Motor neuron (in vitro differentiated cells): ENCODE measurements around the gene UBE2V1. TPM values are rescaled to one million over a fixed set of nuclear protein-coding genes. Genes with fewer than 3 reads are reported as not detected.

ENCODE experiments used
- ATAC-seq, 8 experiments: fragments of 200-7000 bp; cut with Tn5 transposase; replicated peaks in 6 of 8; 2 replicates each; pipeline ENCODE4 v1.8.0; 2021; ENCODE audit warnings: mild to moderate bottlenecking in 8 of 8, moderate library complexity in 8 of 8
- H3K27ac ChIP-seq, 2 donors: fragments of 250-450 bp; sonication (Bioruptor Pico); 2 replicates each; pipeline ENCODE4 v1.9.0; 2021; ENCODE audit warnings: antibody characterized with exemption in 2 of 2, mild to moderate bottlenecking in 2 of 2, moderate library complexity in 1 of 2
- H3K4me1 ChIP-seq, 2 donors: fragments of 250-450 bp; sonication (Bioruptor Pico); replicated peaks in 1 of 2; 2 replicates each; pipeline ENCODE4 v1.6.1; 2021; ENCODE audit warnings: antibody characterized with exemption in 2 of 2, mild to moderate bottlenecking in 2 of 2, moderate library complexity in 1 of 2
- H3K4me3 ChIP-seq, 5 donors: fragments of 250-450 bp; sonication (Bioruptor Pico); 2 replicates each; pipeline ENCODE4 v1.9.0; 2021; ENCODE audit warnings: antibody characterized with exemption in 5 of 5, mild to moderate bottlenecking in 5 of 5, moderate library complexity in 4 of 5
- WGBS, 10 experiments: fragments of 450-650 bp; shearing (Covaris generic); methylation state at CpG; one replicate each; pipeline ENCODE4 v1.0.0; 2022; 5-methylcytosine and 5-hydroxymethylcytosine counted together
- in situ Hi-C, 9 experiments: fragments of 400-800 bp; cut with MboI; loops; one replicate each; pipeline ENCODE4 v1.15.0; 2021; ENCODE audit warnings: low sequenced_read_pairs in 9 of 9, low pct_unique_long_range_greater_than_20kb in 2 of 9; ENCODE audit not compliant: unreplicated experiment in 9 of 9
- total RNA-seq, 8 experiments: library from RNA; unstranded; fragments of 300-600 nt; gene quantifications; 2 replicates each; pipeline versions ENCODE4 v1.2.3 to v1.2.4, GENCODE V29; 2022

UBE2V1 gene
- total RNA-seq, 8 experiments from 2014 or later = 55.7 to 158 (median 87.4) TPM

DNA sequence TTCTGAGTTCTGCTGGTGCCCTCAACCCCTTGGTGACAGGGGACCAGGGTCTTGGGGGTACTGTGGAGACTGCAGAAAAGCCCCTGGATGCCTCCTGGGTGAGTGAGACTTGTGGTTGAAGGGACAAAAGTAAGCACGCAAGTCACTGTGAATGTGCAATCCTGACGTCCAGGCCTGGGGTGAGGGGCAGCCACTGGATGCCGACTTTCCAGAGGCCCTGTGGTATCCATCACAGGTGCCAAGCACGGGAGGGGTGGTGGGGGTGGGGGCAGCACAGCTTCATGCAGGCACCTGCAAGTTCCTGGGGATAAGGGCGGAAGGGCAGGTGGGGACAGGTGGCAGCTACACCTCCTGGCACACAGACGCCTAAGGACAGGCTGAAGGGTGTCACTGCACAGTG, 20.1 kb upstream of the UBE2V1 start:
- H3K27ac ChIP-seq = peak overlapping the region in 1 of 2 donors; percentile 36
- ATAC-seq = no peak
- in situ Hi-C loops = no loop called here
- no peak overlapping the region for H3K4me3 ChIP-seq
- WGBS, 10 experiments = 67 to 80% methylated on average over 1 to 2 of the region's 6 CpGs; no CpG with 5 or more reads in 8 of the 10 experiments
- peaks cover 0 to 11% of the 10 kb centered on the region in 2 donors for H3K4me1 ChIP-seq

DNA sequence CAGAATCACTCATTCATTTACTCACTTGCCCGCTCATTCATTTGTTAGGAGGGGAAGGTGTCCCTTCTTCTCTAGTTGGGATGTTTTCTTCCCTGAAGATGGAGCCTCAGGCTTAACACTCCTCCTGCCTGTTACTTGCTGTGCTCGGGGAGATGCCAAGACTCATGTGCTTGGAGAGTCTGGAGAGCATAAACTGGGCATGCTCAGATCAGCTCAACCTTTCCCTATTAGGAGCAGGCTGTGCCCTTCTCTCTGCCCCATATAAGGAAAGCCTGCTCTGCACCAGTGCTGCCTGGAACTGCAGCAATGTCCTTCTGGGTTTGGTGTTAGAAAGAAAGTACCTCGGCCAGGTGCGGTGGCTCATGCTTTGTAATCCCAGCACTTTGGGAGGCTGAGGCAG, 18.0 kb upstream of the UBE2V1 start:
- Histone ChIP-seq H3K4me1 (peaks cover 0 to 11% of the 10 kb centered on the region in 2 donors), H3K27ac (no peak overlapping the region), H3K4me3 (no peak overlapping the region)
- WGBS, 10 experiments = 70 to 100% (median 93%) methylated on average over 2 to 3 of the region's 4 CpGs; no CpG with 5 or more reads in 4 of the 10 experiments
- no peak for ATAC-seq
- in situ Hi-C loops = no loop called here

DNA sequence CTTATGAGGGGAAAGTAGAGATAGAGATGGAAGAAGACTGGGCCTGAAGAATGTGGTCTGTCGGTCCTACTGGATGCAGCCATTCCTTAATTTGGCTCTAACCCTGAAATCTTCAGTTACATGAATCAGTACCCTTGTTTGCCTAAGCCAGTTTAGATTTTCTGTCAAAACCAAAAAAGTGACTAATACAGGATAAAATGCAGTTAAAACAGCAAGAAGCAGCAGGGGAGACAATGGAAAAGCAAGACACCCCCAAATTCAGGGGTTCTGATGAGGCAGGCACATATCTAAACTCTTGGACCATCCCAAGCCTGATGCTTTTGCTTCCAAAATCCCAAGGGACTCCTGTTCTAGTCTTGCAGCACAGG, 17.4 kb upstream of the UBE2V1 start:
- no peak for ATAC-seq
- no peak overlapping the region for H3K4me3 ChIP-seq
- H3K4me1 ChIP-seq = peaks cover 0 to 11% of the 10 kb centered on the region in 2 donors
- 29 to 100% (median 100%) methylated on average over 1 of the region's 1 CpG; no CpG with 5 or more reads in 5 of the 10 experiments for WGBS, 10 experiments
- no peak overlapping the region for H3K27ac ChIP-seq
- in situ Hi-C loops = no loop called here

DNA sequence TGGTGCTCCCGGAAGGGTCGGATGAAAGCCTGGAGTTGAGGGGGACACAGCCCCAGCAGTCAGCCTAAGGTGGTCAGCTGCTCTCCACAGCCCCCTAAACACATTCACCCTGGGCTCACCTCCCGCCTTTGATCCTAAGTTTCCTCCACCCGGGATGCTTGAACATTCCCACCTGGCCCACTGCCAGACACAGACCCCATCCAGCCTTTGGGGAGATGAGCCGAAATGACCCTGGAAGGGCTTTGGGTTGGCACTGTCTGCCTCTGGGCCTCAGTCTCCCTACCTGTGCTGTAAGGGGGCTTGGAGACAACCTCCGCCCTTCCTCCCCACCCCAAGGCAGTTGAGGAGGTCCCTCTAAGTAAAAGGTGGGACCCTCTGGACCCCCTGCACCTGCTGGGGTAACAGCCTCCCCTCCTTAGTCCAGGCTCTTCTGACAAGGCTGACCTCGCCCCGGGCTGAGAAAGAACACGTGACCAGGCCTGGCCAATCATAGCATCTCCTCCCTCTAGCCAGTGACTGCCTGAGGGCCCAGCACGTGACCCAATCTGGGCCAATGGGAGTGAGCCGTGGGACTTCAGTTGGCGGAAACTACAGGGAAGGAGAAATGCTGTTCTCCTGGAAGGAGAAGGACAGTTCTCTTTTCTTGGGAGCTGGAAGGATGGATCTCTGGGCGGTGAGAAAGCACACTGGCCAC, 16.9 kb upstream of the UBE2V1 start:
- Histone ChIP-seq H3K27ac (no peak overlapping the region), H3K4me3 (no peak overlapping the region), H3K4me1 (peaks cover 0 to 11% of the 10 kb centered on the region in 2 donors)
- in situ Hi-C loops = no loop called here
- peak; percentile 27 to 82 (median 51) for ATAC-seq
- WGBS, 10 experiments = 85 to 100% (median 93%) methylated on average over 1 to 5 of the region's 13 CpGs; no CpG with 5 or more reads in 5 of the 10 experiments

DNA sequence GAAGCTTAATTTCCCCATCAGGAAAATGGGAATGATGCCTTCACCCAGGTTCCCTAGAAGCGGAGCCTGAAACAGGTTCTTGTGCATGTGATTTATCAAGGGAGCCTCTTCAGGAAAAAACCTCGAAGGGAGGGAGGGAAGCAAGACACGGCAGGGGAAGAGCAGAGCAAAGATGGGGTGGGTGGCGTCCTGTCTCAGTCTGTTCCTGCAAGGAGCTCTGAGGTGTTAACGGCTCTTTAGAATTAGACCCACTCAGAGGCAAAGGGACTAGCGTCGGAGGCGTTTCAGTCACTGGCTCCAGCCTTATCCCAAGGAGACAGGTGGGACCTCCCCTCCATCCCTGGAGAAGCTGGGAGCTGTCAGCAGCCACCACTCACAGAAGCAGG, 15.6 kb upstream of the UBE2V1 start:
- Histone ChIP-seq H3K4me3 (no peak overlapping the region), H3K27ac (no peak overlapping the region), H3K4me1 (peaks cover 0 to 5% of the 10 kb centered on the region in 2 donors)
- ATAC-seq = no peak
- 55 to 100% (median 90%) methylated on average over 1 to 3 of the region's 8 CpGs; no CpG with 5 or more reads in 6 of the 10 experiments for WGBS, 10 experiments
- in situ Hi-C loops = no loop called here

DNA sequence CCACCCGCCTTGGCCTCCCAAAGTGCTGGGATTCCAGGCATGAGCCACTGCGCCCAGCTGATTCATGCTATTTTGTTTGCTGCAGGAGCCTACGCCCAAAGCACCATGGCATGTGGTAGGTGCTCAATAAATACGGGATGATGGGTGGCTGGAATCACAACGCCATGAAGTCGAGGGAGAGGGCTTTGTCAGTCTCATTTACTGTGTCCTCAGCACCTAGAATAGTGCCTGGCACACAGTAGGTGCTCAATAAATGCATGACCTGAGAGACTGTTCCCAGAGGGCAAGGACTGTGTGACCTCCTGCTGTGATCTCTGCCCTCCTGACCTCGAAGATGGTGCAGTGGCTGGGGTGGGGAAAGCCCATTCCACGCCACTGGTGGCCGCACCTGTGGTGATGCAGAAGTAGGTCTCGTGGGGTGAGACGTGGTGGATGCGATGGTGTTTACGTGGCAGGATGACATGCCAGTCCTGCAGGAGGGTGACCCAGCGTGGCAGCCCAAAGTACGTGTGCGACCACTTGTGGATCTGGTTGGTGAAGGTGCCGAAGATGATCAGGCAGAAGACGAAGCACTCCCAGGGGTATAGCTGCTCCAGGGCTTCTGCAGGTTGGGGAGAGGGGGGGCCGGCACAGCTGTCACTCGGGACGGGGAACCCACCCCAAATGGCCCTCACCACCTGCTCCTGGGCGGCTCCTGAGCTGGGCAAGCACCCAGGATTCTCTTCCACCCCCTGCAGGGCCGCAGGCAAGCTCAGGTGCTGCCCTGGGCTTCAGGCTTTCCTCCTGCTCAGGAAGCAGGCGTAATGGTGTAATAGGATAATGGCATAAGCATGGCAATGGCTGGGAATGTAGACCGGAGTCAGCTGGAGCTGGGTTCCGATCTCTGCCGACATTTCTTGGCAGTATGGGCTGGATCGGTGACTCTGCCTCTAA, 14.9 kb upstream of the UBE2V1 start:
- H3K4me3 ChIP-seq = no peak overlapping the region
- in situ Hi-C loops = no loop called here
- WGBS, 10 experiments = 80 to 100% (median 93%) methylated on average over 3 to 6 of the region's 28 CpGs; no CpG with 5 or more reads in 3 of the 10 experiments
- no peak for ATAC-seq
- H3K4me1 ChIP-seq = no peaks in the 10 kb centered on the region
- H3K27ac ChIP-seq = no peak overlapping the region

DNA sequence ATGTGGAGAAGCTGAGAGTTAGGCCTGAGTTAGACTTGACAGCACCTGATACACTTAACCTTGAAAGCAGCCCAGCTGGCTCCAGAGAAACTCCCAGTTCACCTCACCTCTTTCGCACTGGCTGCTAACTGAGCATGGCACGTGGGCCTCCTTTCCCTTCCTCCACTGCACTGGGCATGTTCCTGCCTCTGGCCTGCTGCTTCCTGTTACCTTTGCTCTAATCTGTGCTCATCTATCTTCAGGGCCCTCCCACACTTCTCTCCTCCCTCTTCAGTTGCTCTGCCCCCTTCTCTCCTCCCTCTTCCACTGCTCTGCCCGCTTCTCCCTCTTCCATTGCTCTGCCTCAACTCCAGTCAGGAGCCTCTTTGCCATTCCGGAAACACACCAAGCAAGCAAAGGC, 13.7 kb upstream of the UBE2V1 start:
- no peak overlapping the region for H3K27ac ChIP-seq
- ATAC-seq = no peak
- no peaks in the 10 kb centered on the region for H3K4me1 ChIP-seq
- no peak overlapping the region for H3K4me3 ChIP-seq
- WGBS, 10 experiments = 68 to 100% (median 80%) methylated on average over 1 to 3 of the region's 4 CpGs; no CpG with 5 or more reads in 3 of the 10 experiments
- in situ Hi-C loops = no loop called here

DNA sequence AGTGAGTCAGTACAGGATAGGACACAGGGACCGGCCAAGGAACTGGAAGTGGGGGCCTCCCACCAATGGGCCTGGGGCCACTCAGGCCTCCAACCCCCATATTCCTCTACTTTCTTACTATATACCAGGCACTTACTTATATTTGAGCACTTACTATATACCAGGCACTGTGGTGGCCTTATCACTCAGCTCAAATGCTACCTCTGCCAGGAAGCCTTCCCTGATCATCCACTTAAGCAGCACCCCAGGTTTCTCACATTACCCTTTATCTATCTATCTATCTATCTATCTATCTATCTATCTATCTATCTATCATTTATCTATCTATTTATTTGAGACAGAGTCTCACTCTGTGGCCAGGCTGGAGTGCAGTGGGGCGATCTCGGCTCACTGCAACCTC, 12.3 kb upstream of the UBE2V1 start:
- ATAC-seq = no peak
- no peaks in the 10 kb centered on the region for H3K4me1 ChIP-seq
- in situ Hi-C loops = no loop called here
- H3K4me3 ChIP-seq = no peak overlapping the region
- H3K27ac ChIP-seq = no peak overlapping the region
- 100% methylated on average over 2 of the region's 3 CpGs; no CpG with 5 or more reads in 7 of the 10 experiments for WGBS, 10 experiments

DNA sequence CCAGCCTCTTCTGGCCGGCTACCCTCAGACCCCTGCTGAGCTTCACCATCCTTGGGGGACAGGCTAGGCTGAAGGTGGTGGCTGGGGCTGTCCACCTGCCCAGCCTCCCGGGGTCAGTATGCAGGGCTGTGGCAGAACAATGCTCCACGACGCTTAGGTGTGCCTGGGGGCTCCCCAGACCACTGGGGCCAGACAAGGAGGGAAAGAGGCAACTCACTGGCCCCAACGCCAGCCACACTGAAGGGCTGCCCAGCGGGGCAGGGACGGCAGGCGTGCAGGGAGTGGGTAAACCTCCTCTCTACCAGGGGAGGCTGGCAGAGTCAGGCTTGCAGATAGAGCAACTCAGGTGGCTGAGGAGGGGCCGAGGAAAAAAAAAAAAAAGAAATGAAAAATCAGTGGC, 11.5 kb upstream of the UBE2V1 start:
- Histone ChIP-seq H3K4me3 (no peak overlapping the region), H3K4me1 (no peaks in the 10 kb centered on the region), H3K27ac (no peak overlapping the region)
- in situ Hi-C loops = no loop called here
- no peak for ATAC-seq
- 60 to 100% (median 92%) methylated on average over 1 to 8 of the region's 9 CpGs; no CpG with 5 or more reads in 4 of the 10 experiments for WGBS, 10 experiments

DNA sequence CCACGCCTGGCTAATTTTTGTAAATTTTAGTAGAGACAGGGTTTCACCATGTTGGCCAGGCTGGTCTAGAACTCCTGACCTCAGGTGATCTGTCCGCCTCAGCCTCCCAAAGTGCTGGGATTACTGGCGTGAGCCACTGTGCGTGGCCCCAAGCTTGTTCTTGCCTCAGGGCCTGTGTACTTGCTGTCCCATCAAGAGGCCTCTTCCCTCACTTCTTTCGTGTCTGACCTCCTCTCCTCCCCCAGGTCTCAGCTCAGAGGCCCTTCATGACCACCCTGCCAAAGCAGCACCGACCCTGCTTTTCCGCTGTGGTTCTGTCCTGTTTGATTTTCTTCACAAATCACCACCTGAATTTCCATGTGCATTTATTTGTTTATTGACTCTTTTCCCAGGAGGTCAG, 10.5 kb upstream of the UBE2V1 start:
- no peak overlapping the region for H3K27ac ChIP-seq
- in situ Hi-C loops = no loop called here
- 86 to 100% (median 98%) methylated on average over 2 to 6 of the region's 7 CpGs; no CpG with 5 or more reads in 4 of the 10 experiments for WGBS, 10 experiments
- H3K4me3 ChIP-seq = no peak overlapping the region
- no peaks in the 10 kb centered on the region for H3K4me1 ChIP-seq
- no peak for ATAC-seq

DNA sequence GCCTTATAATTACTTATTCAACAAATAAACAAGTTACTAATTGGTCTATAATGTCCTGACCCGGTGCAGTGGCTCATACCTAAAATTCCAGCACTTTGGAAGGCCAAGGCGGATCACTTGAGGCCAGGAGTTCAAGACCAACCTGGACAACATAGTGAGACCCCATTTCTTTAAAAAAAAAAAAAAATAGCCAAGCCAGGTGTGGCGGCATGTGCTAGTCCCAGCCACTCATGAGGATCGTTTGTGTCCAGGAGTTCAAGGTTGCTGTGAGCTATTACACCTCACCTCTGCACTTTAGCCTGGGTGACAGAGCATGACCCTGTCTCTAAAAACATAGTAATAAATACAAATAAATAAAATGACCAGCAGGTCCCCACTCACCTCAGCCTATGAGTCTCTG, 9.8 kb upstream of the UBE2V1 start:
- in situ Hi-C loops = no loop called here
- no peak for ATAC-seq
- Histone ChIP-seq H3K27ac (no peak overlapping the region), H3K4me1 (no peaks in the 10 kb centered on the region), H3K4me3 (no peak overlapping the region)
- WGBS, 10 experiments = 75 to 100% (median 98%) methylated on average over 1 to 4 of the region's 4 CpGs

DNA sequence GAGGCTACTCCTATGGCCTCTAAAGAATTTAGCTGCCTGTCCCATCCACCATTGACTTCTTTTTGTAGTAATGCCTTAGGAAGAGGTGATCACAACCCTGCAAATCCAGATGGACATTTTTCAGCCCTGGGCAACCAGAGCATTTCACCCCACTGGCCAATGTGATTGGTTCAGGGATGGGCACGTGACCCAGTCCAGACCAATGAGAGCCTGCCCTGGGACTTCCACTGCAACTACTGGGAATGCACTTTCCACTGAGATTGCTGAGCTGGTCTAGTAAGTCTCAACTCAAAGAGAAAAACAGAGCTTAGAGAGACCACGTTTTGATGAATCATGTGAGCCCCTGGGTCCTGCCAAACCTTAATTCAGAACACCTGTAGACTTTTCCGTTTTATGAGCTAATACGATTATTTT, 8.9 kb upstream of the UBE2V1 start:
- ATAC-seq = peak in 3 of 8 experiments; percentile 27 to 29 (median 28)
- WGBS, 10 experiments = 0 to 94% (median 80%) methylated on average over 1 to 4 of the region's 4 CpGs; no CpG with 5 or more reads in 1 of the 10 experiments
- Histone ChIP-seq H3K4me3 (no peak overlapping the region), H3K27ac (no peak overlapping the region), H3K4me1 (no peaks in the 10 kb centered on the region)
- in situ Hi-C loops = no loop called here

DNA sequence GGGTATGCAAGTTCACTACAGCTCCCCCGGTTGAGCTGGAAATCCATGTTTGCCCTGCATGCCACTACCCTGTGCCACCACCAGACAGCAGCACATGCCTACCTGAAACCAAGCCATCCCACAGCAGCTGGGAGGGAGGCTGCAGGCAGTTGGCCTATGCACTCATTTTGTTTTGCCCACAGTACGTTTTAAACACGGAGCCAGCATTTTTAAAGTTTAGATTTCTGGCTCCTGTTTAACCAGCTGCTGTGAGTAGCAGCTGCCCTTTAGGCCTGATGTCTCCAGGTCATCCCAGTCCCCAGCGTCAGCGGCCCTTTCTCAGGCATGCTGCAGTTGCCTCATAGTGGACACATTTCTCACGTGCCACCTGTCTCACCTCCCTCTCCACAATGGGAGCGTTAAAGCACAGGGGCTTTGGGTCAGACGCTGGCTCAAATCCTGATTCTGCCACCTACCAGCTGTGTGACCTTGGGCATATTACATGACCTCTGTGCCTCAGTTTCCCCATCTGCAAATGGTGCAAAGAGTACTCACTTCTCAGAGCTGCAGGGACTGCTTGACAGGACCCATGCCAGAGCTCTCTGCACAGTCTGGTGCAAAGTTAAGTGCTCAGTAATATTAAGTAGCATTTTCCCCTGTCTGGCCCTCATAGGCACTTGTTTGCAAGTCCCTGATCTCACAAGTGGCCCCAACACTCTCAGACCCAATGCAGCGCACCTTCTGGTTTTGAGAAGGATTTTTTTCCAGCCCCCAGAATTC, 8.2 kb upstream of the UBE2V1 start:
- peak; percentile 12 to 66 (median 46) for ATAC-seq
- peaks cover 0 to 3% of the 10 kb centered on the region in 2 donors for H3K4me1 ChIP-seq
- H3K27ac ChIP-seq = no peak overlapping the region
- H3K4me3 ChIP-seq = no peak overlapping the region
- WGBS, 10 experiments = 11 to 100% (median 63%) methylated on average over 1 to 8 of the region's 9 CpGs
- in situ Hi-C loops = no loop called here
